ENCODE results near the gene ACTG2. TPM values are rescaled to one million over a fixed set of nuclear protein-coding genes. Genes with fewer than 3 reads are reported as not detected.
A peak's percentile ranks its signal among the peaks of the same experiment; 100 is the strongest.
"Not testable (repeated sequence)": the region's sequence is repeated elsewhere in the genome, so short reads cannot be mapped to it uniquely, and the experiment has no call there.

ACTG2 gene
- 100 to 1,000 TPM in 1 of 2 donors, 10 to 100 TPM in 1; 14.7 to 765 TPM for total RNA-seq
- long read RNA-seq, transcript ACTG2-201 (9 exons, 1,530 nt) = major isoform, 6 of 10 reads
- long read RNA-seq, partial matches to known transcripts = 4 of 10 reads
- long read RNA-seq, other reads (novel, unspliced or antisense) = 0 of 10 reads

DNA sequence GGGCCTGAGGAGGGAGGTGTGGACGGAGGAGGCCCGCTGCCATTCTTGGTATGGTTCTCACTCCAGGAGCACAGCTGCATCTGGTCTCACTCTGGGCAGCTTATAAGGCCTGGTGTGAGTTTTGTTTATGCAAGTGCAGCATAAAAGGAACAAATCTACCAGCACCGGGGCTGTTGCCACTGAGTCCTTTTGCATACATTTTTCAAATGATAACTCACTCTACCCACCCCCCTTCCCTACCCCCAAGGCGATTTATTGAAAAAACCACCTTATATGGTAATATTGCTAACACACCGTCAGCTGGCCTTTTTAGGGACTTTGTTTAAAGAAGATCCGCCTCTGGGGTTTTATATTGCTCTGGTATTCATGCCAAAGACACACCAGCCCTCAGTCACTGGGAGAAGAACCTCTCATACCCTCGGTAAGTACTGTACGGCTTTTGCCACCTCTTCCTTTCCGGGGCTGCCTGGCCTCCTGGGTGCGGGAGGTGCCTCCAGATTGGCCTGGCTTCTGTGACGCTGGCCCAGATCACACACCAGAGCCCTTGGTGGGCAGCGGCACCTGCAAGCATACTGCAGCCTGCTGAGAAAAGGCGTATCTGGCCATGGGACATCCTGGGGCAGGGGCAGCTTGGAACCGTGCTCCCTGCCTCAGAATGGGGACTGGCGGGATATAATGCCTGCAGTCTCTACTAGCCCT is at the start of gene ACTG2:
Gene ACTG2 (plus strand): TSS at position 378 of the 699 bp plus-strand sequence. CDS start 8,304 bp downstream, outside the sequence.
- intact Hi-C loops (cut with DNase I, micrococcal nuclease) = no loop called here
- peak; percentile 26 for ATAC-seq

GRCh38 chr2:73844087-73844486 is 48.7 kb upstream of the ACTG2 start:
- intact Hi-C loops (cut with DNase I, micrococcal nuclease) = no loop called here
- no peak for ATAC-seq

More for the DNA sequence above, at the start of gene ACTG2:
- DNase-seq = peak in 1 of 2 donors; percentile 75

GRCh38 chr2:73850009-73850408 is 42.8 kb upstream of the ACTG2 start:
- DNase-seq = no peak
- intact Hi-C loops (cut with DNase I, micrococcal nuclease) = no loop called here

More at GRCh38 chr2:73844087-73844486, 48.7 kb upstream of the ACTG2 start:
- no peak for DNase-seq

GRCh38 chr2:73851274-73851673 is 41.5 kb upstream of the ACTG2 start:
- intact Hi-C loops (cut with DNase I, micrococcal nuclease) = no loop called here
- ATAC-seq = peak; percentile 100
- DNase-seq = peak; percentile 43 to 50

More at GRCh38 chr2:73850009-73850408, 42.8 kb upstream of the ACTG2 start:
- no peak for ATAC-seq

- DNase-seq (no peak), ATAC-seq (no peak)
- intact Hi-C loops (cut with DNase I, micrococcal nuclease) = no loop called here
These were observed 40.8 kb upstream of the ACTG2 start for GRCh38 chr2:73852020-73852419.

DNA sequence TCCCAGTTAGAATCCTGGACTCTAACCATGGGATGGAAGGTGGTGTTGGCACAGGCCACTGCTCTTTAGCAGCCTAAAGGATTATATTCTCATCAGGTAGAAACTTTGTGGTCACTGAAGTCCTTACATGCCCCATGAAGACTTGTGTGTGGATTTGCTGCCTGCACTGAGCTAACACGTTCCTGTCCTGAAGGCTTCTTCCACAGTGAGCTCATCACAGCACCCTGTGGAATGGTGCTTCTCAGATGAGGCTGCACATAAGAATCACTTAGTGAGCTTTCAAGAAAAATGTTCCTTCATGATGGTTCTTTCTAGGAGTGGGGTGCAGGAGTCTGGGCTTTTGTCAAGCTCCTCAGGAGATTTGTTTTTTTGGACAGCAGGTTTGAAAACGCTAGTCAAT is 37.3 kb upstream of the ACTG2 start:
- intact Hi-C loops (cut with DNase I, micrococcal nuclease) = no loop called here
- DNase-seq = no peak
- ATAC-seq = no peak

DNA sequence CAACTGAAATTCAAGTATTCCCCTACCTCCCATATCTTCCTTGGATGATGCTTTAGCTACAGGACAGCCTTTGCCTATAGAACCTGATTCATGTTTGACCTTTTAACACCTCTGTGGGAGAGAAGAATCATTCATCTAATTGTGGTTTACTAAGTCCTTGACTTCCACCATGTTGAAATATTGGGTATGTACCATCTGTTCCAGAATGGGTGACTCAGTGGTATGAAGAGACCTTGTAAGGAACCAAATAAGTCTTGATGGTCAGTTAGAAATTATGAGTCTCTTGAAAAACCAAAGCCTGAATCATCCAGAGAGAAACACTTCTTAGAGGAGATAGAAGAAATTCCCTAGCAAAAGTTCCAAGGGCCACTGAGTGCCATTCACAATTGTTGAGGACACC is 36.6 kb upstream of the ACTG2 start:
- intact Hi-C loops (cut with DNase I, micrococcal nuclease) = no loop called here
- ATAC-seq (no peak), DNase-seq (no peak)

DNA sequence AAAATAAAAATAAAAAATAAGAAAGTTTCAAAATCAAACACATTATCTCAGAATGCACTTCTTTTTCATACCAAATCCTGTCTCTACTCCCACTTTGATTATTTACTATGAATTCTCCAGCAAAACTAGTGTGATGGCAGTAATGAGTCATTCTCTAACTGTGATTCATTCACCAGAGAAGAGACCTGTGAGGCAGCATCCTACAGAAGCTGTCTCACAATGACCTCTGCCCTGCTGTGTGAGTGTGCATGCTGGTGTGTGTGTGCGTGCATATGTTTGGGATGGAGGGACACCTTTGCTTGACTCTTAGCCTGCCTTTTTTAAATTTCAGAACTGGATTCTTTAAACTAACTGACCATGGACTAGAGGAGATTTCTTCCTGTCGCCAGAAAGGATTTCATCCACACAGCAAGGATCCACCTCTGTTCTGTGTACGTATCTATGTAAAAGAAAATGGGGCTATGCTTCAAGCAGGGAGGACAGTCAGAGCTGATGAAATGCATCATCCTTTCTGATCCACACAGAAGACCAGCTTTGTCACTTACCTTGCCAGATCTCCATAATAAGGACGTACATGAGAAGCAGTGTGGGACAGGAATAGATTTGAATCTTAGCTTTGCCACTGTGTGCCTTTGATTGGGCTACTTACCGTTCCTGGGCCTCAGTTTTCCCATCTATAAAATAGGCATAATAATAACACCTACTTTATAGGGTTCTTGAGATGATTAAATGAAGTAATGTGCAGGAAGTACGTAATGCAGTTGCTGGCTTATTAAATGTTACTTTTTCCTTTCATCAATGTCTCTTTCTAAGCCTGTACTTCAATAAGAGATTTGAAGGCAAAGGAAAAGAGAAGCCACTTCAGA is 32.9 kb upstream of the ACTG2 start:
- intact Hi-C loops (cut with DNase I, micrococcal nuclease) = no loop called here
- ATAC-seq = no peak

DNA sequence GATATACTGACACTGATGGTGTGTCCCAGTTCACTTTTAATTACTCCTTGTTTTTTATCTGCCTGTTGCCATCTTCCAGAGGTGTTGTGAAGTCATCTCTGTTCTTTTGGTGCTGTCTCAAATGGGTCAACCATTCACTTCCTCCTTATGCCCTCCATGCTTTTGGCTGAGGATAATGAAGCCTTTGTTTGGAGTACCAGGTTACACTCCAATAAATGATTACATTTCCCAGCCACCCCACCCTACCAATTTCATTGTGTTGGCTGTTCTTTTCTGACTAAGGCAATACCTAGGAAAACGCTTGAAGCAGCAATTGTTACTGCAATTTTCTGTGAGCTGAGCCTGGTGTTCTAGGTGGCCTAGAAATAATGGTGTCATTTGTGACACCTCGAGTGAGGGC is 29.8 kb upstream of the ACTG2 start:
- intact Hi-C loops (cut with DNase I, micrococcal nuclease) = no loop called here
- peak; percentile 94 for ATAC-seq
- no peak for DNase-seq

More for the DNA sequence above, 32.9 kb upstream of the ACTG2 start:
- no peak for DNase-seq

DNA sequence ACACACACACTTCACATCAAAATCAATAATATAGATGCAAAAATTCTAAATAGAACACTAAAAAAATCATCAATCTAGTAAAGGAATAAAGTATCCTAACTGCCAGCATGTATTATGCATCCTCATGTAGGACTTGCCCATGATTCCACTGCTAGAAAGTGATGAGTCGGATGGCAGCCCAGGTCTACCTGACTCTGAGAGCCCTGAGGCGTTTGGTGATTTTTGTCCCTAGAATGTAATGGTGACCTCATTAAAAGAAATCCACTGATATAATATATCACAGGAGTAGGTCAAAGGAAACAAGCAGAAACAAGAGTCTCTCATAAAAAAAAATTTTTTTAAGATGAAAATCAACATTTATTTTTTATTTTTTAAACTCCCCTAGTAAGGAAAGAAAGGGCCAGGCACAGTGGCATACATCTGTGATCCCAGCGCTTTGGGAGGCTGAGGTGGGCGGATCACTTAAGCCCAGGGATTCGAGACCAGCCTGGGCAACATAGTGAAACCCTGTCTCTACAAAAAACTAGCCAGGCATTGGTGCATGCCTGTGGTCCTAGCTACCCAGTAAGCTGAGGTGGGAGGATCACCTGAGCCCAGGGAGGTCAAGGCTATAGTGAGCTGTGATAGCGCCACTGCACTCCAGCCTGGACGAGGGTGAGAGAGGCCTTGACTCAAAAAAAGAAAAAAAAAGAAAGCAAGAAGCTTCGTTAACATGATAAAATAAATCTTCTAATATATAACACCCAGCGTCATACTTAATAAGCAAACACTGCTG is 24.4 kb upstream of the ACTG2 start:
- DNase-seq (no peak), ATAC-seq (no peak)
- intact Hi-C loops (cut with DNase I, micrococcal nuclease) = no loop called here

DNA sequence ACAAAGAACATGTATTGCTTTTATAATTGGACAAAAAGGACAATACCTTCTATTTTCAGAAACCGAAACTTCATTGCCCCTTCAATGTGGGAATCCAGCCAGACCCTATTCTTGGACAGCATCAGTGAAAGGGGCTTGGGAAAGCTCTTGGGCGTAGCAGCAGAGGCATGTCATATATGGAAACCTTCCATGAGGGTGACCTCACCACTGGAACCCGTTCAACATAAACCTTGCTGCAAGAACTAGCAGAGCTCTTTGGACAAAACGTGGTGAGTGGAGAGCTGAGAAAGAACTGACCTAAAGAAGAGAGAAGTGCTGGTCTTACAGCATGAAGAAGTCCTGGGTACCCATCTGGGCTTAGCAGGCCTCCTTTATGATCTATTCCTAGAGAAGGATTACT is 22.7 kb upstream of the ACTG2 start:
- DNase-seq (peak; percentile 34 to 40), ATAC-seq (peak; percentile 26)
- intact Hi-C loops (cut with DNase I, micrococcal nuclease) = no loop called here

DNA sequence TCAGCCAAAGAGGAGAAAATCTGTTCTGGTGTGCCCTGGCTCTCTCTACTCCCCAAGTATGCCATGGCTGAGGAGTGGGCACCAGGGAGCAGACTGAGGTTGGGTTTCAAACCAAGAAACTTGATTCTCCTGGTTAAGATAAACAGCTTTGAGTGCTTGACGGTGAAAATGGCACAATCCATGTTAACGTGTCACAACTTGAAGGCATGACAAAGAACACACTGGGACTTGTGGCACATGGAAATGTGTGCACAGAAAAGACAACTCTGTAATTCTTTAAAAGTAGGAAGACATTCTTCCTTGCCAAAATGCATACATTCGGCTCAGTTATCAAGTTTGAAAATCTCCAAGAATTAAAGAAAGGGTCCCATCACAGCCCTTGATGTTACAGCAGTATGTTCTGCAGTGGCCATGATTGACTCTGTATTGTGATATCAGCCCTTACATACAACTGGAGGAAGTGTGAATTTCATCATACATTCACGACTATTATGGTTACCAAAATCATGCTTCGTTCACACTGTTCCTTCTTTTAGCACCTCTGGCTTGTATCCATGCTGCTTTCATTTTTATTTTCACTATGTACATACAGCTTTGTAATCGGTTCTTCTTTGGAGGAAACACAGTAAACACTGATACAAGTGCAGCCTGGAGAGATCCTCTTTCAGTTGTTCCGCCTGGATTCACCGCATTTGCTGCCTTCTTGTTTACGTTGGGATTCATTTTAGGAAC is 15.6 kb upstream of the ACTG2 start:
- intact Hi-C loops (cut with DNase I, micrococcal nuclease) = no loop called here

GRCh38 chr2:73877984-73878383 is 14.8 kb upstream of the ACTG2 start:
- intact Hi-C loops (cut with DNase I, micrococcal nuclease); ATAC-seq; DNase-seq: not testable (repeated sequence)

More for the DNA sequence above, 15.6 kb upstream of the ACTG2 start:
- DNase-seq = no peak
- peak; percentile 71 for ATAC-seq

DNA sequence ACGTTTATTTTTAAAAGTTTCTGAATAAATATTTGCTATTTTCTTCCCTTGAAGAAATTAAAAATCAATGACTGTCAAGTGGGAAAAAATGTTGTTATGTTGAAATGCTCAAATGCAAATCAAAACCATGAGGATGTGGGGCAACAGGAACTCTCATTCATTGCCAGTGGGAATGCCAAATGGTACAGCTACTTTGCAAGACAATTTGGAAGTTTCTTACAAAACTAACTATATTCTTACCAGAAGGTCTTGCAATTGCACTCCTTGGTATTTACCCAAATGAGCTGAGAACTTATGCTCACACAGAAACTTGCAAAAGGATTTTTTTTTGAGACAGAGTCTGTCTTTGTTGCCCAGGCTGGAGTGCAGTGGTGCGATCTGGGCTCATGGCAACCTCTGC is 7.4 kb upstream of the ACTG2 start:
- intact Hi-C loops (cut with DNase I, micrococcal nuclease) = no loop called here
- ATAC-seq = no peak

GRCh38 chr2:73886357-73886756 is 6.5 kb upstream of the ACTG2 start:
- ATAC-seq (no peak), DNase-seq (no peak)
- intact Hi-C loops (cut with DNase I, micrococcal nuclease) = no loop called here

More for the DNA sequence above, 7.4 kb upstream of the ACTG2 start:
- no peak for DNase-seq

DNA sequence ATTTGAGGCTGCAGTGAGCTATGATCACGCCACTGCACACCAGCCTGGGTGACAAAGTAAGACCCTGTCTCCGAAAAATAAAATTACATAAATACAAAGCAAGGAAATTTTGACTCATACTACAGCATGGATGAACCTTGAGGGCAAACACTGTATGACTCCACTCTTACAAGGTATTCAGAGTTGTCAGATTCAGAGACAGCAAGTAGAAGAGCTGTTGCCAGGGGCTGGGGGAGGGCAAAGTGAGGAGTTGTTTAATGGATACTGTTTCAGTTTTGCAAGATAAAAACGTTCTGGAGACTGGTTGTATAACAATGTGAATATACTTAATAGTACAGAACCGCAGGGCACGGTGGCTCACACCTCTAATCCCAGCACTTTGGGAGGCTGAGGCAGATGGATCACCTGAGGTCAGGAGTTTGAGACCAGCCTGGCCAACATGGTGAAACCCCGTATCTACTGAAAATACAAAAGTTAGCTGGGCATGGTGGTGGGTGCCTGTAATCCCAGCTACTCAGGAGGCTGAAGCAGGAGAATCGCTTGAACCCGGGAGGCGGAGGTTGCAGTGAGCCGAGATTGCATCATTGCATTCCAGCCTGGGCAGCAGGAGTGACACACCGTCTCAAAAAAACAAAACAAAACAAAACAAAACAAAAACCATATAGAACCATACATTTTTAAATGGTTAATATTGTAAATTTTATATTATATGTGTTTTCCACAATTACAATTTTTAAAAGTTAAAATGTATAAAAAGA is 5.0 kb upstream of the ACTG2 start:
- DNase-seq; intact Hi-C loops (cut with DNase I, micrococcal nuclease); ATAC-seq: not testable (repeated sequence)

- intact Hi-C loops (cut with DNase I, micrococcal nuclease) = no loop called here
- ATAC-seq (no peak), DNase-seq (no peak)
These were observed 4.4 kb upstream of the ACTG2 start for GRCh38 chr2:73888388-73888787.

- ATAC-seq = no peak
- no peak for DNase-seq
- intact Hi-C loops (cut with DNase I, micrococcal nuclease) = no loop called here
These were observed 3.6 kb upstream of the ACTG2 start for GRCh38 chr2:73889206-73889605.
